ENCODE results near the gene AQP11. TPM values are rescaled to one million over a fixed set of nuclear protein-coding genes. Genes with fewer than 3 reads are reported as not detected.

AQP11 gene
- total and polyA plus RNA-seq, 2 of the 4 experiments (the other 2 are of a cell fraction) = 1.1 TPM

- H2BK20ac ChIP-seq (ENCODE audit: low read depth, low read length) = 0 out of 2 replicates have a peak overlapping the region, but pooled peaks have one; percentile 14
- H3K18ac ChIP-seq (ENCODE audit: low read depth, low read length) = no peak overlapping the region
- no peak overlapping the region for H2AK9ac ChIP-seq (replicated peaks; ENCODE audit: low read depth, low read length, poor library complexity)
- H4K91ac ChIP-seq (ENCODE audit: insufficient read depth, low read depth, low read length) = peak overlapping the region; percentile 39; the same call in 1 of the 2 replicates
- in situ Hi-C loops (cut with MboI; ENCODE audit: low sequenced_read_pairs) = no loop called here
- TF ChIP-seq ELK1 (IDR thresholded peaks at IDR 0.05; ENCODE audit: borderline replicate concordance, low read depth, low read length) (no peak), BHLHE40 (IDR thresholded peaks at IDR 0.05; ENCODE audit: low read depth, low read length) (no peak), MAFK (IDR thresholded peaks at IDR 0.05; ENCODE audit: low read depth, low read length) (no peak), RCOR1 (IDR thresholded peaks at IDR 0.05; ENCODE audit: insufficient replicate concordance, low read length) (no peak), CTCF (conservative IDR thresholded peaks at IDR 0.05; ENCODE audit: low read depth, low read length) (no peak), CEBPB (IDR thresholded peaks at IDR 0.05; ENCODE audit: low read depth, low read length) (no peak)
- H3K23ac ChIP-seq (ENCODE audit: low read depth, low read length) = no peak overlapping the region
- DNase-seq = no peak
- ATAC-seq (ENCODE audit: low read depth) = no peak
- CTCF ChIA-PET = interaction anchor here (0.7 kb wide), 1 partner anchor 363 kb away, joined by 4 read pairs; no protein-coding TSS in a partner anchor
- H2AFZ ChIP-seq (replicated peaks; ENCODE audit: low read length, poor library complexity) = no peak overlapping the region
- H2AK5ac ChIP-seq (ENCODE audit: low read depth, low read length) = peak overlapping the region; percentile 25; the same call in 1 of the 2 replicates
- H3K4me3 ChIP-seq (ENCODE audit: insufficient read depth, low read depth, low read length) = no peak overlapping the region
- dilution Hi-C loops (cut with HindIII; ENCODE audit: low sequenced_read_pairs, unreplicated experiment) = no loop called here
- H3K27ac ChIP-seq (ENCODE audit: insufficient read depth, low read length) = no peak overlapping the region
- no peak overlapping the region for H2BK5ac ChIP-seq (ENCODE audit: low read depth, low read length, poor library complexity, severe bottlenecking)
- H3K4ac ChIP-seq (ENCODE audit: low read depth, low read length) = no peak overlapping the region
- BruUV-seq (replicated peaks) = no TSS peak
- no peak overlapping the region for H3K9ac ChIP-seq (ENCODE audit: low read depth, low read length)
- peaks cover 13% of the 10 kb centered on the region for H3K4me1 ChIP-seq (ENCODE audit: control insufficient read depth, insufficient read depth, low read length)
- H2BK15ac ChIP-seq (ENCODE audit: low read depth, low read length) = peak overlapping the region; percentile 10; the same call in 1 of the 3 replicates
- H3K14ac ChIP-seq (replicated peaks; ENCODE audit: low read depth, low read length) = no peak overlapping the region
- H3K36me3 ChIP-seq (ENCODE audit: control insufficient read depth, insufficient read depth, low read length) = no peaks in the 10 kb centered on the region
- WGBS, 2 experiments (ENCODE audit: extremely low coverage in 2 of 2, insufficient read length in 1 of 2) = 100% methylated on average over 1 of the region's 4 CpGs; no CpG with 5 or more reads in 1 of the 2 experiments
- H3K79me1 ChIP-seq (ENCODE audit: low read depth in 1 of 2, low read length in 2 of 2) = no peaks in the 10 kb centered on the region
- H3K4me2 ChIP-seq (ENCODE audit: low read depth, low read length) = no peak overlapping the region
- no peaks in the 10 kb centered on the region for H4K20me1 ChIP-seq (ENCODE audit: insufficient read depth, low read length)
- H3K9me1 ChIP-seq (ENCODE audit: insufficient read depth, low read length) = peaks cover 7% of the 10 kb centered on the region
- no peak overlapping the region for H4K5ac ChIP-seq (ENCODE audit: low read depth, low read length)
- POLR2A ChIA-PET (ENCODE audit: unreplicated experiment) = interaction anchor here (0.6 kb wide), 1 partner anchor 13 kb away, joined by 5 read pairs; no protein-coding TSS in a partner anchor
- no peak overlapping the region for H4K8ac ChIP-seq (ENCODE audit: low read depth in 2 of 2, low read length in 2 of 2)
- H3K9me3 ChIP-seq (ENCODE audit: control insufficient read depth, insufficient read depth, low read length) = peaks cover 2% of the 10 kb centered on the region
- peak overlapping the region; percentile 36; the same call in 1 of the 2 replicates for H2BK120ac ChIP-seq (ENCODE audit: low read depth, low read length)
- no peak overlapping the region for H3K56ac ChIP-seq (ENCODE audit: extremely low read depth, insufficient read depth, low read length)
- H3K27me3 ChIP-seq (ENCODE audit: control insufficient read depth, insufficient read depth, low read length) = no peaks in the 10 kb centered on the region
- intact Hi-C loops (cut with micrococcal nuclease) = no loop called here
Observed at GRCh38 chr11:77558380-77558779, 31.4 kb upstream of the AQP11 start.
